ENCODE measurements around the gene GBP3. TPM values are rescaled to one million over a fixed set of nuclear protein-coding genes. Genes with fewer than 3 reads are reported as not detected.
A peak's percentile ranks its signal among the peaks of the same experiment; 100 is the strongest.
"Not testable (repeated sequence)": the region's sequence is repeated elsewhere in the genome, so short reads cannot be mapped to it uniquely, and the experiment has no call there.

Gene GBP3
- total and polyA plus RNA-seq, 9 donors = 5.0 to 24.9 (median 14.2) TPM

DNA sequence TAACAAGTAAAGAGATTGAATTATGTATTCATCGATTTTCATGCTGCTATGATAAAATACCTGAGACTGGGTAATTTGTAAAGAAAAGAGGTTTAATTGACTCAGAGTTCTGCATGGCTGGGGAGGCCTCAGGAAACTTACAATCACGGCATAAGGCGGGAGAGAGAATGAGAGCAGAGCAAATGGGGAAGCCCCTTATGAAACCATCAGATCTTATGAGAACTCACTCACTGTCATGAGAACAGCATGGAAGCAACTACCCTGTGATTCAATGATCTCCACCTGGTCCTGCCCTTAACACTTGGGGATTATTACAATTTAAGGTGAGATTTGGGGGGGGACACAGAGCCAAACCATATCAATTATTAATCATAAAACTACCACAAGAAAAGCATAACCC is 3.3 kb upstream of the GBP3 start:
- 93 to 98% (median 96%) methylated on average over 3 of the region's 3 CpGs for WGBS, 3 donors
- intact Hi-C loops (cut with DNase I) = no loop called here
- no peaks in the 10 kb centered on the region for H3K9me3 ChIP-seq
- H3K4me3 ChIP-seq = no peak overlapping the region
- no peak for DNase-seq
- peaks cover 4% of the 10 kb centered on the region for H3K4me1 ChIP-seq (ENCODE audit: insufficient read depth)
- no peaks in the 10 kb centered on the region for H3K36me3 ChIP-seq
- H3K27ac ChIP-seq = no peak overlapping the region
- no peaks in the 10 kb centered on the region for H3K27me3 ChIP-seq
- TF ChIP-seq EP300 (IDR thresholded peaks at IDR 0.05) = no peak
- TF ChIP-seq, protein P1, sequence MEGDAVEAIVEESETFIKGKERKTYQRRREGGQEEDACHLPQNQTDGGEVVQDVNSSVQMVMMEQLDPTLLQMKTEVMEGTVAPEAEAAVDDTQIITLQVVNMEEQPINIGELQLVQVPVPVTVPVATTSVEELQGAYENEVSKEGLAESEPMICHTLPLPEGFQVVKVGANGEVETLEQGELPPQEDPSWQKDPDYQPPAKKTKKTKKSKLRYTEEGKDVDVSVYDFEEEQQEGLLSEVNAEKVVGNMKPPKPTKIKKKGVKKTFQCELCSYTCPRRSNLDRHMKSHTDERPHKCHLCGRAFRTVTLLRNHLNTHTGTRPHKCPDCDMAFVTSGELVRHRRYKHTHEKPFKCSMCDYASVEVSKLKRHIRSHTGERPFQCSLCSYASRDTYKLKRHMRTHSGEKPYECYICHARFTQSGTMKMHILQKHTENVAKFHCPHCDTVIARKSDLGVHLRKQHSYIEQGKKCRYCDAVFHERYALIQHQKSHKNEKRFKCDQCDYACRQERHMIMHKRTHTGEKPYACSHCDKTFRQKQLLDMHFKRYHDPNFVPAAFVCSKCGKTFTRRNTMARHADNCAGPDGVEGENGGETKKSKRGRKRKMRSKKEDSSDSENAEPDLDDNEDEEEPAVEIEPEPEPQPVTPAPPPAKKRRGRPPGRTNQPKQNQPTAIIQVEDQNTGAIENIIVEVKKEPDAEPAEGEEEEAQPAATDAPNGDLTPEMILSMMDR (IDR thresholded peaks at IDR 0.05) = no peak
- no peak for TF ChIP-seq POLR2A (IDR thresholded peaks at IDR 0.05)

DNA sequence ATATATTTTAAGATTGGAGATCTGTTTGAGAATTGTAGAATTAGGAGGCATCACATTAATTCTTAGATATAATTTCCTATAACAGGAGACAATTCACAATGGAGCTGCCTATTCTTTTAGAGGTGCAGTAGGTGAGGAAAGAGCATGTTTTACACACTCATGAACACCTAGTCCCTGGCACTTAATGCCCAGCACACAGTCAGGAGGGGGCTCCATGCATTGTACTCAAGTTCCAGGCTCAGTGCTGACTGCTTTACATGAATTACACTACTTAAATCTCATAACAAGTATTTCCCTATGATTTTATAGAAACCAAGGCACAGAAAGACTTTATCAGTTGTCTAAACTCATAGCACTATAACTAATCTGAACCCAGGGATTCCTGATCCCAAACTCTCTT is 360 bp upstream of the GBP3 start:
- TF ChIP-seq EP300 (IDR thresholded peaks at IDR 0.05) = no peak
- TF ChIP-seq POLR2A (IDR thresholded peaks at IDR 0.05) = no peak
- TF ChIP-seq, protein P1 (IDR thresholded peaks at IDR 0.05) = no peak
- intact Hi-C loops (cut with DNase I) = no loop called here
- Histone ChIP-seq H3K27me3 (no peaks in the 10 kb centered on the region), H3K4me3 (peak overlapping the region; percentile 38), H3K36me3 (no peaks in the 10 kb centered on the region), H3K27ac (peak overlapping the region; percentile 27 to 81), H3K4me1 (ENCODE audit: insufficient read depth) (peaks cover 4% of the 10 kb centered on the region), H3K9me3 (no peaks in the 10 kb centered on the region)
- DNase-seq = no peak

DNA sequence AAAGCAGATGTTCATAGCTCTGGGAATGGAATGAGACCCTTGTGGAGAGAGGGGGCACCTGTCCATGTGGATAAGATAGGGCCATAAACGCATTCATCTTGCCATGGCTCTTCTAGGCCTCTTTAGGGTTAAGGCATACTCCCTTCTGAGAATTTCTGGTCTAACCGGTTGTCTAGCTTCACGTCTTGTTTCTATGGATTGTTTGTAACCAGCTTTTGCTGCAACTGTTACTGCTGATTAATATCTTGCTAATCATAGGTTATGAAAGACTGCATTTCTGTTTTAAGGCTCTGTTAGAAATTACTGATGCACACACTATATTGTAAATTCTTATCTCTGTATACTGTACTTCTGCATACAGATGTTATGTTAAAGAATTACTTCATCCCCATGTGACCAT is 4.3 kb downstream of the GBP3 start:
- H3K27me3 ChIP-seq; H3K27ac ChIP-seq; H3K9me3 ChIP-seq; H3K4me1 ChIP-seq (ENCODE audit: insufficient read depth); H3K4me3 ChIP-seq; H3K36me3 ChIP-seq; DNase-seq; intact Hi-C loops (cut with DNase I): not testable (repeated sequence)
- 82 to 90% (median 82%) methylated on average over 3 of the region's 3 CpGs for WGBS, 3 donors

DNA sequence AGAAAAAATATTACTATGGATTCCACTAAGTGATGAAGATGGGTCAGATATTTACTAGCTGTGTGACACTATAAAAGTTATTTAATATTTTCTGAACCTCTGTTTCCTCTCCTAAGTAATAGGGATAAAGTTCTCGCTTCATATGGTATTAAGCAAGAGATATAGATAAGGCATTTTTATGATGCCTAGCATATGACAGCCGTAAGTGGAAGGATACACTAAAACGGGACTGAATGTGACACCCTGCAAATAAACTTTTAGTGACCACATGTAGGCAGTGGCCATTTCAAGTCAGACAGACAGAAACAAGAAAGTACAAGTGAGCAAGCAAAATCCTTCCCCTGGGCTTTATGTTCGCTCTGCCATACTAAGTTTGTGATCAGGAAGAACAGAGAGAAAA is 14.2 kb downstream of the GBP3 start:
- Histone ChIP-seq H3K4me1 (ENCODE audit: insufficient read depth) (no peaks in the 10 kb centered on the region), H3K4me3 (no peak overlapping the region), H3K36me3 (no peaks in the 10 kb centered on the region), H3K9me3 (no peaks in the 10 kb centered on the region), H3K27ac (no peak overlapping the region), H3K27me3 (no peaks in the 10 kb centered on the region)
- TF ChIP-seq POLR2A (IDR thresholded peaks at IDR 0.05) (no peak), EP300 (IDR thresholded peaks at IDR 0.05) (no peak)
- WGBS, 3 donors = 87 to 91% (median 89%) methylated on average over 4 of the region's 4 CpGs
- intact Hi-C loops (cut with DNase I) = loop anchor here in 1 of 4 donors (5.0 to 10.0 kb wide), 2 partner anchors 356 to 1581 kb away; partner anchors contain the start of gene GBP6
- DNase-seq = no peak

DNA sequence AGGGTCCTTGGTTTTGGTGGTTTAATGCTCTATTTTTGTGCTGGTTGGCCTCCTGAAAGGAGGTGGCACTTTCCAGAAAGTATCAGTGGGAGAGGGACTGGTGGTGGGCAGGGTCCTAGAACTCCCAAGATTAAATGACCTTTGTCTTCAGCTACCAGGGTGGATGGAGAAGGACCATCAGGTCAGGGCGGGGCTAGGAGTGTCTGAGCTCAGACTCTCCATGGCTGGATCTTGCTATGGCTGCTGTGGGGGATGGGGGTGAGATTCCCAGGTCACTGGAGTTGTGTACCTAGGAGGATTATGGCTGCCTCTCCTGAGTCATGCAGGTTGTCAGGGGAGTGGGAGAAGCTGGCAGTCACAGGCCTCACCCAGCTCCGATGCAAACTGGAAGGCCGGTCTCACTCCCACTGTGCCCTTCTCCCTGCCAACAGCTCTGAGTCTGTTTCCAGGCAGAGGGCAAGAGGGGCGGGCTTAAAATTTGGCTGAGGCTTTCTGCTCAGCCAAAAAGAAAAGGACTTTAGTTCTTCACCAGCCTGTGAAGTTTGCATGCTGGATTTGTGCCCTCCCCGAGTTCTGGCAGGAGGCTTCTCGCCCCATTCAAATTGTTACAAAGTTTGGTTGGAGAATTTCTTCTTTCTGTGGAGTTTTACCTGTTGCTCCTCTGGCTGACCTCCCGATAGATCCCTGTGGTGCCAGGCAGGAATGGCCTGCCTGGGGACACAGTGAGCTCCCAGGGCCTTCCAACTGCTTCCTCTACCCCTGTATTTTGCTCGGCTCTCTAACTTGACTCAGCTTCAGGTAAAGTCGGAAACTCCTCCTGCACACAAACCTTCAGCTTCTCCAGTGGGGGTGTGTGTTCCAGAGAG is 17.1 kb downstream of the GBP3 start:
- no peak for TF ChIP-seq EP300 (IDR thresholded peaks at IDR 0.05)
- no peak for TF ChIP-seq POLR2A (IDR thresholded peaks at IDR 0.05)
- TF ChIP-seq, protein P1 (IDR thresholded peaks at IDR 0.05) = no peak
- Histone ChIP-seq H3K27me3 (no peaks in the 10 kb centered on the region), H3K4me3 (no peak overlapping the region), H3K36me3 (no peaks in the 10 kb centered on the region), H3K27ac (no peak overlapping the region), H3K9me3 (no peaks in the 10 kb centered on the region), H3K4me1 (ENCODE audit: insufficient read depth) (no peaks in the 10 kb centered on the region)
- DNase-seq = no peak
- intact Hi-C loops (cut with DNase I) = loop anchor here in 1 of 4 donors (5.0 to 10.0 kb wide), 2 partner anchors 359 to 1578 kb away; partner anchors contain the start of gene GBP6
- WGBS, 3 donors = 79 to 94% (median 90%) methylated on average over 9 of the region's 9 CpGs

DNA sequence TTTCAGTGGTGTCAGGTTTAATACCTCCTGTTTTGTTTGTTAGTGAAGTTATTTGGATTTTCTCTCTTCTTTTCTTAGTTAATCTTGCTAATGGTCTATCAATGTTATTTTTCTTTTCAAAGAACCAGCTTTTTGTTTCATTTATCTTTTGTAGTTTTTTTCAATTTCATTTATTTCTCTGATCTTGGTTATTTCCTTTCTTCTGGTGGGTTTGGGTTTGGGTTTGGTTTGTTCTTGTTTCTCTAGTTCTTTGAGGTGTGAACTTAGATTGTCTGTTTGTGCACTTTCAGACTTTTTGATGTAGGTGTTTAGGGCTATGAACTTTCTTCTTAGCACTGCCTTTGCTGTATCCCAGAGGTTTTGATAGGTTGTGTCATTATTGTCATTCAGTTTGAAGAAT is 20.5 kb downstream of the GBP3 start:
- not testable (repeated sequence) for DNase-seq, H3K27ac ChIP-seq
- intact Hi-C loops (cut with DNase I) = loop anchor here in 2 of 4 donors (5.0 to 10.0 kb wide), 2 partner anchors 360 to 363 kb away; partner anchors contain the start of gene GBP6 (in 2 of the 2)

More for the DNA sequence above, 20.5 kb downstream of the GBP3 start:
- not testable (repeated sequence) for H3K4me1 ChIP-seq (ENCODE audit: insufficient read depth); H3K9me3 ChIP-seq; H3K36me3 ChIP-seq; H3K27me3 ChIP-seq; H3K4me3 ChIP-seq

Data from ovary (tissue), 9 donors.